H1 (cell line): ENCODE data around the gene TADA3.

Experiments
- BRCA1 ChIP-seq: IDR thresholded peaks from 2 replicates; pipeline ENCODE4 v1.6.1; 2012; ENCODE audit warnings: low read depth, low read length, improper control_type of control experiment
- CBX5 ChIP-seq: fragments of 300-800, 300-1000 bp; sonication (generic); IDR thresholded peaks from 2 replicates; pipeline ENCODE4 v1.7.1; 2016; ENCODE audit warnings: antibody characterized with exemption, low read length, low read depth
- CEBPB ChIP-seq: IDR thresholded peaks from 2 replicates; pipeline ENCODE4 v1.6.1; 2012; ENCODE audit warnings: low read depth, low read length
- CHD2 ChIP-seq: IDR thresholded peaks from 2 replicates; pipeline ENCODE4 v1.6.1; 2012; ENCODE audit warnings: low read length, improper control_type of control experiment
- CTCF ChIP-seq, 3 experiments: IDR thresholded peaks; 1 replicate in 2 of 3; 2 replicates in 1 of 3; pipeline versions ENCODE4 v1.5.1 to v1.6.1; 2011; ENCODE audit warnings: low read length in 3 of 3, mild to moderate bottlenecking in 3 of 3, inconsistent platforms in 2 of 3, low read depth in 1 of 3, moderate library complexity in 1 of 3; ENCODE audit not compliant: insufficient read depth in 1 of 3; ENCODE audit errors: control extremely low read depth in 1 of 3
- EGR1 ChIP-seq: IDR thresholded peaks from 2 replicates; pipeline ENCODE4 v1.6.1; 2011; ENCODE audit warnings: low read depth, low read length, borderline replicate concordance
- HDAC2 ChIP-seq, 2 experiments: fragments of 300-600 bp in 1 of 2; sonication (generic) in 1 of 2; IDR thresholded peaks; 2 replicates each; pipeline ENCODE4 v1.6.1; 2011 to 2012; ENCODE audit warnings: low read depth in 2 of 2, low read length in 2 of 2, mild to moderate bottlenecking in 2 of 2, moderate library complexity in 2 of 2, borderline replicate concordance in 1 of 2, inconsistent platforms in 1 of 2
- MAX ChIP-seq: IDR thresholded peaks from 2 replicates; pipeline ENCODE4 v1.6.1; 2012; ENCODE audit warnings: inconsistent platforms
- POLR2A ChIP-seq, 2 experiments: IDR thresholded peaks; 1 replicate in 1 of 2; 2 replicates in 1 of 2; pipeline ENCODE4 v1.6.1; 2011; ENCODE audit warnings: low read depth in 2 of 2, low read length in 2 of 2, mild to moderate bottlenecking in 2 of 2; ENCODE audit errors: control extremely low read depth in 1 of 2
- RBBP5 ChIP-seq: IDR thresholded peaks from 2 replicates; pipeline ENCODE4 v1.7.1; 2012; ENCODE audit warnings: low read depth, mild to moderate bottlenecking, inconsistent platforms, low read length, moderate library complexity, borderline replicate concordance
- TAF1 ChIP-seq: IDR thresholded peaks from 2 replicates; pipeline ENCODE4 v1.6.1; 2011; ENCODE audit warnings: mild to moderate bottlenecking, low read depth, low read length

- TF ChIP-seq HDAC2 (IDR thresholded peaks at IDR 0.05; ENCODE audit: borderline replicate concordance in 1 of 2, low read depth in 2 of 2, low read length in 2 of 2) = no peak
- no peak for TF ChIP-seq POLR2A (IDR thresholded peaks at IDR 0.05; ENCODE audit: control extremely low read depth in 1 of 2, low read depth in 2 of 2, low read length in 2 of 2)
- no peak for TF ChIP-seq CTCF (IDR thresholded peaks at IDR 0.05; ENCODE audit: control extremely low read depth in 1 of 3, insufficient read depth in 1 of 3, low read depth in 1 of 3, low read length in 3 of 3)
- no peak for TF ChIP-seq BRCA1
- TF ChIP-seq RBBP5 = no peak
- no peak for TF ChIP-seq CHD2
- no peak for TF ChIP-seq EGR1
- no peak for TF ChIP-seq TAF1
- TF ChIP-seq MAX = no peak
- TF ChIP-seq CEBPB = no peak
- TF ChIP-seq CBX5 = no peak
These were observed 14.7 kb upstream of the TADA3 start for GRCh38 chr3:9806688-9807589.
